Measurements from ENCODE around the gene HOXB9. TPM values are rescaled to one million over a fixed set of nuclear protein-coding genes. Genes with fewer than 3 reads are reported as not detected.

Gene HOXB9
- total and polyA plus RNA-seq, 9 of the 15 experiments (the other 6 are each of a cell fraction or from before 2014, with no cell fraction given), result 3.1 to 196 (median 77.6) TPM

- no peak for ATAC-seq
These were observed 32.9 kb downstream of the HOXB9 start, which contains the start of gene HOXB5 for GRCh38 chr17:48593126-48593829. Gene HOXB5, minus strand, starts transcription at chr17:48593779. Its CDS starts 97 bp downstream, at chr17:48593682.

GRCh38 chr17:48592577-48592976 is 33.6 kb downstream of the HOXB9 start:
- intact Hi-C loops (cut with micrococcal nuclease), result no loop called here
- Histone ChIP-seq H3K4me1 (replicated peaks in 1 of 2; ENCODE audit: control insufficient read depth in 2 of 2, insufficient read depth in 2 of 2, low read length in 2 of 2) (peaks cover 9 to 37% of the 10 kb centered on the region in 2 experiments; a peak in 3 of 5 replicates), H3K79me2 (ENCODE audit: control insufficient read depth, insufficient read depth, low read length) (no peaks in the 10 kb centered on the region), H3K27ac (ENCODE audit: extremely low read depth, low read depth, low read length) (no peak overlapping the region), H3K9me1 (ENCODE audit: control insufficient read depth, insufficient read depth, low read length) (no peaks in the 10 kb centered on the region), H2AFZ (ENCODE audit: low read depth, low read length) (no peak overlapping the region), H3K4me2 (ENCODE audit: insufficient read depth, low read length) (no peak overlapping the region), H3K36me3 (ENCODE audit: control insufficient read depth, insufficient read depth, low read length) (no peaks in the 10 kb centered on the region; the same call in 2 of the 3 replicates), H3K27me3 (ENCODE audit: control insufficient read depth in 2 of 2, insufficient read depth in 2 of 2, low read length in 2 of 2) (no peaks in the 10 kb centered on the region), H4K20me1 (replicated peaks; ENCODE audit: control insufficient read depth, insufficient read depth, low read length) (no peaks in the 10 kb centered on the region), H3K9me3 (replicated peaks; ENCODE audit: control insufficient read depth, insufficient read depth, low read depth, low read length) (no peaks in the 10 kb centered on the region), H3K9ac (ENCODE audit: insufficient read depth in 1 of 2, low read depth in 2 of 2, low read length in 2 of 2) (no peak overlapping the region), H3K4me3 (no peak overlapping the region)
- TF ChIP-seq ZNF780A (CRISPR knock-in tag; IDR thresholded peaks at IDR 0.05) (no peak), PYGO2 (tag; IDR thresholded peaks at IDR 0.05) (no peak), POLR2A (conservative IDR thresholded peaks at IDR 0.05) (no peak), KAT2B (IDR thresholded peaks at IDR 0.05; ENCODE audit: low read depth, low read length) (no peak), BRCA1 (IDR thresholded peaks at IDR 0.05) (no peak), BRCA1 (CRISPR knock-in tag; IDR thresholded peaks at IDR 0.05) (no peak), SMC3 (conservative IDR thresholded peaks at IDR 0.05; ENCODE audit: insufficient read depth, low read depth, low read length) (no peak), FIP1L1 (IDR thresholded peaks at IDR 0.05; ENCODE audit: low read depth, low read length, poor library complexity, severe bottlenecking) (no peak), ZNF133 (CRISPR knock-in tag; IDR thresholded peaks at IDR 0.05) (no peak), SNRNP70 (optimal IDR thresholded peaks at IDR 0.05; ENCODE audit: low read depth, low read length) (no peak), DIDO1 (tag; IDR thresholded peaks at IDR 0.05; ENCODE audit: low read depth) (no peak), ZNF12 (CRISPR knock-in tag; IDR thresholded peaks at IDR 0.05) (no peak), ZNF830 (CRISPR knock-in tag; IDR thresholded peaks at IDR 0.05) (no peak), HDAC8 (tag; IDR thresholded peaks at IDR 0.05) (no peak), KAT8 (IDR thresholded peaks at IDR 0.05; ENCODE audit: low read depth) (no peak)
- 89% methylated on average over 6 of the region's 14 CpGs for WGBS (ENCODE audit: insufficient coverage, low coverage, missing lambda C conversion rate)
- CTCF ChIA-PET (ENCODE audit: low intra/inter-chr PET ratio), result interaction anchor here (2.8 kb wide), 1 partner anchor 257 kb away, joined by 19 read pairs; no protein-coding TSS in a partner anchor
- no peak for FAIRE-seq
- no peak for ATAC-seq
- in situ Hi-C loops (cut with MboI), result loop anchor here (5.0 kb wide), 1 partner anchor 255 kb away; no protein-coding TSS in a partner anchor
- no peak for DNase-seq (ENCODE audit: extremely low read depth in 1 of 4, low spot score in 3 of 4)
- POLR2A ChIA-PET, result interaction anchor here (0.9 to 3.7 kb wide), 4 partner anchors 9 to 431 kb away, joined by 3 to 12 read pairs (median 4); no protein-coding TSS in a partner anchor
- BruUV-seq (replicated peaks), result no TSS peak

More at GRCh38 chr17:48593126-48593829, 32.9 kb downstream of the HOXB9 start, which contains the start of gene HOXB5:
- BruUV-seq (replicated peaks), result no TSS peak
- intact Hi-C loops (cut with micrococcal nuclease) (no loop called here), in situ Hi-C loops (cut with MboI) (loop anchor here (5.0 kb wide), 1 partner anchor 256 kb away; no protein-coding TSS in a partner anchor)
- CTCF ChIA-PET (ENCODE audit: low intra/inter-chr PET ratio), result interaction anchor here (0.6 to 2.8 kb wide), 12 partner anchors 25 to 378 kb away, joined by 3 to 19 read pairs (median 4); no protein-coding TSS in a partner anchor
- Histone ChIP-seq H3K36me3 (ENCODE audit: control insufficient read depth, insufficient read depth, low read length) (no peaks in the 10 kb centered on the region; the same call in 2 of the 3 replicates), H3K9me3 (replicated peaks; ENCODE audit: control insufficient read depth, insufficient read depth, low read depth, low read length) (no peaks in the 10 kb centered on the region), H3K27ac (ENCODE audit: extremely low read depth, low read depth, low read length) (no peak within 1 kb of the TSS), H3K79me2 (ENCODE audit: control insufficient read depth, insufficient read depth, low read length) (no peaks in the 10 kb centered on the region), H3K27me3 (ENCODE audit: control insufficient read depth in 2 of 2, insufficient read depth in 2 of 2, low read length in 2 of 2) (no peaks in the 10 kb centered on the region), H3K4me3 (no peak within 1 kb of the TSS), H3K4me1 (replicated peaks in 1 of 2; ENCODE audit: control insufficient read depth in 2 of 2, insufficient read depth in 2 of 2, low read length in 2 of 2) (peaks cover 9 to 42% of the 10 kb centered on the region in 2 experiments; a peak in 3 of 5 replicates), H3K4me2 (ENCODE audit: insufficient read depth, low read length) (peak within 1 kb of the TSS; percentile 29), H3K9me1 (ENCODE audit: control insufficient read depth, insufficient read depth, low read length) (no peaks in the 10 kb centered on the region), H2AFZ (ENCODE audit: low read depth, low read length) (peak within 1 kb of the TSS; percentile 85), H3K9ac (ENCODE audit: insufficient read depth in 1 of 2, low read depth in 2 of 2, low read length in 2 of 2) (no peak within 1 kb of the TSS; a peak in 1 of 4 replicates), H4K20me1 (replicated peaks; ENCODE audit: control insufficient read depth, insufficient read depth, low read length) (no peaks in the 10 kb centered on the region)
- DNase-seq (ENCODE audit: extremely low read depth in 1 of 4, low spot score in 3 of 4), result no peak
- WGBS (ENCODE audit: insufficient coverage, low coverage, missing lambda C conversion rate), result 82% methylated on average over 35 of the region's 50 CpGs
- 0 out of 2 replicates have a peak, but pooled peaks have one; percentile 24 for TF ChIP-seq RBFOX2 (IDR thresholded peaks at IDR 0.05; ENCODE audit: low read depth, low read length)
- TF ChIP-seq ZFX (CRISPR knock-in tag; IDR thresholded peaks at IDR 0.05), result 0 out of 2 replicates have a peak, but pooled peaks have one; percentile 3
- no peak for TF ChIP-seq ZC3H4 (CRISPR knock-in tag; IDR thresholded peaks at IDR 0.05; ENCODE audit: borderline replicate concordance)
- TF ChIP-seq ZNF184 (CRISPR knock-in tag; IDR thresholded peaks at IDR 0.05), result no peak
- TF ChIP-seq POLR2G (IDR thresholded peaks at IDR 0.05; ENCODE audit: low read depth, low read length), result peak; percentile 46; the same call in 1 of the 2 replicates
- POLR2A ChIA-PET, result interaction anchor here (0.5 to 3.7 kb wide), 7 partner anchors 8 to 431 kb away, joined by 3 to 12 read pairs (median 4); no protein-coding TSS in a partner anchor
- no peak for FAIRE-seq

All from K562 (cell line).